Transverse colon (tissue), 4 donors: ENCODE measurements around the gene KNSTRN.

ENCODE experiments used
- CTCF ChIP-seq, 5 experiments: fragments of 200-600 bp in 3 of 5; fragments of 450-650 bp in 2 of 5; sonication (generic) in 3 of 5; IDR thresholded peaks; 1 replicate in 2 of 5; 2 replicates in 3 of 5; pipeline ENCODE4 v1.5.1; 2016 to 2017; ENCODE audit warnings: antibody characterized with exemption in 5 of 5, inconsistent platforms in 3 of 5, mild to moderate bottlenecking in 2 of 5, moderate library complexity in 1 of 5
- POLR2A ChIP-seq: fragments of 450-650 bp; IDR thresholded peaks from one replicate; pipeline ENCODE4 v1.6.1; 2016; ENCODE audit warnings: antibody characterized with exemption, mild to moderate bottlenecking, moderate library complexity
- POLR2AphosphoS5 ChIP-seq, 3 donors: sonication (generic); formaldehyde crosslinking; IDR thresholded peaks; one replicate each; pipeline ENCODE4 v1.6.1; 2016; ENCODE audit warnings: antibody characterized with exemption in 3 of 3

DNA sequence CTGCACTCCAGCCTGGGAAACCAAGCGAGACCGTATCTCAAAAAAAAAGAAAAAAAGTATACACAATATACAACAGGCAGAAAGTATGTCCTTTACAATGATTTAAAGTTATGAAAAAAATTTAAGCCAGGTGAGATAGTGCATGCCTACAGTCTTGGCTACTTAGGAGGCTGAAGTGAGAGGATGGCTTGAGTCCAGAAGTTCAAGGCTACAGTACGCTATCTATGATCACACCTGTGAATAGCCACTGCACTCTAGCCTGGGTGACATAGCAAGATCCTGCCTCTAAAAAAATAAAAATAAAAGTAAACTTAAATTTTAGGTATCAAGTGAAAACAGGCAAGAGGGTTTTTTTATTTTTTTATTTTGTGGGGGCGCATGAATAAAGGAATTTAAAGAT lies 3.1 kb upstream of the KNSTRN start:
- TF ChIP-seq CTCF (IDR thresholded peaks at IDR 0.05) = no peak
- TF ChIP-seq POLR2AphosphoS5 (IDR thresholded peaks at IDR 0.05) = no peak
- no peak for TF ChIP-seq POLR2A
